ENCODE data around the gene RAVER1.

- TF ChIP-seq CTCF (conservative IDR thresholded peaks at IDR 0.05; ENCODE audit: low read length) (no peak), EZH2phosphoT487 (IDR thresholded peaks at IDR 0.05; ENCODE audit: borderline replicate concordance, low read depth, low read length) (no peak)
Measured at GRCh38 chr19:10327793-10328192, 5.5 kb downstream of the RAVER1 start.

All from OCI-LY7 (cell line).